H1 (cell line): ENCODE results near the gene CCL26. TPM values are rescaled to one million over a fixed set of nuclear protein-coding genes. Genes with fewer than 3 reads are reported as not detected.

Experiments used
- CTCF ChIA-PET: fragments of 300-600 bp; sonication (Branson Sonifier 250); formaldehyde crosslinking; loops from one replicate; lab custom pipeline; 2021; ENCODE audit not compliant: partially characterized antibody; lab: Charles Lee
- POLR2A ChIA-PET: fragments of 300-600 bp; sonication (Branson Sonifier 250); formaldehyde crosslinking; loops from one replicate; lab custom pipeline; 2021; ENCODE audit warnings: inconsistent platforms; ENCODE audit not compliant: partially characterized antibody; lab: Charles Lee
- DNase-seq, 2 experiments: peaks; one replicate each; pipeline versions ENCODE4 v3.0.0 to v3.0.0-alpha.2; 2010 to 2022; ENCODE audit warnings: low spot score in 2 of 2, low read depth in 1 of 2, mixed read lengths in 1 of 2
- FAIRE-seq: peaks from 2 replicates; lab custom pipeline; 2011; peaks lifted over from hg19 to GRCh38; lab: Jason Lieb, UNC
- H2AFZ ChIP-seq: 2 replicates; pipeline ENCODE4 v1.8.1; 2012; ENCODE audit warnings: low read length, inconsistent platforms
- H2AK5ac ChIP-seq: 2 replicates; pipeline ENCODE4 v1.6.1; 2013; ENCODE audit warnings: low read depth, low read length
- H2BK120ac ChIP-seq: replicated peaks from 2 replicates; pipeline ENCODE3; 2013; ENCODE audit warnings: low read depth, low read length, inconsistent platforms
- H2BK12ac ChIP-seq: 2 replicates; pipeline ENCODE4 v1.6.1; 2013; ENCODE audit warnings: low read depth, low read length
- H2BK15ac ChIP-seq: 2 replicates; pipeline ENCODE4 v1.6.1; 2013; ENCODE audit warnings: low read length
- H2BK20ac ChIP-seq: 2 replicates; pipeline ENCODE4 v1.6.1; 2013; ENCODE audit warnings: low read length
- H2BK5ac ChIP-seq: 2 replicates; pipeline ENCODE4 v1.6.1; 2013; ENCODE audit warnings: low read depth, low read length
- H3K14ac ChIP-seq: 2 replicates; pipeline ENCODE4 v1.6.1; 2013; ENCODE audit warnings: inconsistent platforms; ENCODE audit not compliant: insufficient read length
- H3K18ac ChIP-seq: 2 replicates; pipeline ENCODE4 v1.6.1; 2013; ENCODE audit warnings: low read length; ENCODE audit errors: extremely low read depth
- H3K23ac ChIP-seq: 2 replicates; pipeline ENCODE4 v1.6.1; 2013; ENCODE audit warnings: inconsistent platforms; ENCODE audit not compliant: insufficient read length
- H3K23me2 ChIP-seq: 2 replicates; pipeline ENCODE4 v1.6.1; 2013; ENCODE audit warnings: low read depth, low read length
- H3K27ac ChIP-seq: 2 replicates; pipeline ENCODE4 v1.6.1; 2011; ENCODE audit warnings: low read depth, low read length, inconsistent platforms
- H3K27me3 ChIP-seq, 4 experiments: replicated peaks in 1 of 4; 1 replicate in 1 of 4; 2 replicates in 3 of 4; pipeline versions ENCODE4 v1.6.1 to v1.8.1; 2011 to 2013; ENCODE audit warnings: low read length in 3 of 4, mild to moderate bottlenecking in 3 of 4, inconsistent platforms in 2 of 4, mixed read lengths in 2 of 4, moderate library complexity in 1 of 4; ENCODE audit not compliant: control insufficient read depth in 3 of 4, insufficient read depth in 3 of 4; ENCODE audit errors: extremely low read depth in 1 of 4
- H3K36me3 ChIP-seq, 4 experiments: 2 replicates each; pipeline versions ENCODE4 v1.6.1 to v1.8.1; 2011 to 2013; ENCODE audit warnings: mild to moderate bottlenecking in 4 of 4, low read length in 3 of 4, moderate library complexity in 2 of 4, control low read depth in 1 of 4, inconsistent platforms in 1 of 4; ENCODE audit not compliant: insufficient read depth in 4 of 4, control insufficient read depth in 2 of 4
- H3K4ac ChIP-seq: replicated peaks from 2 replicates; pipeline ENCODE3; 2013; ENCODE audit warnings: low read length, low read depth, mixed read lengths, inconsistent platforms; ENCODE audit not compliant: insufficient read length
- H3K4me1 ChIP-seq, 4 experiments: replicated peaks in 1 of 4; 1 replicate in 1 of 4; 2 replicates in 3 of 4; pipeline versions ENCODE4 v1.6.1 to v1.8.1; 2011 to 2013; ENCODE audit warnings: low read length in 3 of 4, inconsistent platforms in 2 of 4, mixed read lengths in 1 of 4; ENCODE audit not compliant: insufficient read depth in 4 of 4, control insufficient read depth in 3 of 4
- H3K4me2 ChIP-seq, 2 experiments: 2 replicates each; pipeline versions ENCODE4 v1.6.1 to v1.8.1; 2011 to 2013; ENCODE audit warnings: low read depth in 2 of 2, low read length in 2 of 2, control low read depth in 1 of 2, inconsistent platforms in 1 of 2, mild to moderate bottlenecking in 1 of 2; ENCODE audit not compliant: insufficient read depth in 1 of 2
- H3K4me3 ChIP-seq, 4 experiments: fragments of 200-600, 300-600 bp in 1 of 4; sonication (generic), shearing (Covaris generic), sonication (Bioruptor Twin) in 1 of 4; 2 replicates each; pipeline versions ENCODE4 v1.5.1 to v1.8.1; 2011 to 2016; ENCODE audit warnings: low read length in 4 of 4, low read depth in 3 of 4, control low read depth in 2 of 4, inconsistent platforms in 2 of 4, mild to moderate bottlenecking in 2 of 4, mixed read lengths in 1 of 4, moderate library complexity in 1 of 4; ENCODE audit not compliant: insufficient read depth in 2 of 4; ENCODE audit errors: extremely low read depth in 1 of 4
- H3K56ac ChIP-seq: replicated peaks from 2 replicates; pipeline ENCODE3; 2013; ENCODE audit warnings: low read depth, mild to moderate bottlenecking, mixed read lengths, low read length, inconsistent platforms; ENCODE audit not compliant: insufficient read length
- H3K79me1 ChIP-seq: 2 replicates; pipeline ENCODE4 v1.6.1; 2013; ENCODE audit warnings: low read depth, low read length, control low read depth
- H3K79me2 ChIP-seq, 2 experiments: 2 replicates each; pipeline versions ENCODE4 v1.6.1 to v1.8.1; 2012 to 2013; ENCODE audit warnings: low read length in 2 of 2, mild to moderate bottlenecking in 2 of 2, inconsistent platforms in 1 of 2; ENCODE audit not compliant: insufficient read depth in 2 of 2, control insufficient read depth in 1 of 2
- H3K9ac ChIP-seq, 4 experiments: replicated peaks in 1 of 4; 1 replicate in 1 of 4; 2 replicates in 3 of 4; pipeline versions ENCODE4 v1.6.1 to v1.8.1; 2011 to 2013; ENCODE audit warnings: low read depth in 3 of 4, low read length in 3 of 4, control low read depth in 2 of 4, mild to moderate bottlenecking in 2 of 4, moderate library complexity in 2 of 4, inconsistent platforms in 1 of 4; ENCODE audit errors: extremely low read depth in 1 of 4
- H3K9me3 ChIP-seq, 2 experiments: 2 replicates each; pipeline versions ENCODE4 v1.6.1 to v1.8.1; 2012 to 2013; ENCODE audit warnings: mild to moderate bottlenecking in 2 of 2, moderate library complexity in 2 of 2, control low read depth in 1 of 2, inconsistent platforms in 1 of 2, low read depth in 1 of 2, low read length in 1 of 2, mixed read lengths in 1 of 2; ENCODE audit not compliant: insufficient read depth in 2 of 2
- H4K20me1 ChIP-seq, 2 experiments: replicated peaks in 1 of 2; 2 replicates each; pipeline versions ENCODE3 to v1.8.1; 2011 to 2013; ENCODE audit warnings: inconsistent platforms in 2 of 2, low read length in 2 of 2, mild to moderate bottlenecking in 1 of 2; ENCODE audit not compliant: insufficient read depth in 2 of 2, control insufficient read depth in 1 of 2
- H4K5ac ChIP-seq: 2 replicates; pipeline ENCODE4 v1.6.1; 2013; ENCODE audit warnings: low read length, low read depth, mixed read lengths, inconsistent platforms; ENCODE audit not compliant: insufficient read length
- H4K8ac ChIP-seq: 2 replicates; pipeline ENCODE4 v1.8.0; 2013; ENCODE audit warnings: mild to moderate bottlenecking, moderate library complexity, low read length, inconsistent platforms; ENCODE audit not compliant: insufficient read depth; ENCODE audit errors: extremely low read depth
- H4K91ac ChIP-seq: replicated peaks from 2 replicates; pipeline ENCODE3; 2013; ENCODE audit warnings: low read length, mixed read lengths, inconsistent platforms; ENCODE audit not compliant: insufficient read length
- BCL11A ChIP-seq, 2 experiments: IDR thresholded peaks; one replicate each; pipeline ENCODE4 v1.6.1; 2011; ENCODE audit warnings: low read depth in 2 of 2, low read length in 2 of 2, mild to moderate bottlenecking in 2 of 2
- EP300 ChIP-seq, 2 experiments: IDR thresholded peaks; 1 replicate in 1 of 2; 2 replicates in 1 of 2; pipeline ENCODE4 v1.6.1; 2011 to 2012; ENCODE audit warnings: low read depth in 2 of 2, low read length in 2 of 2, mild to moderate bottlenecking in 2 of 2, borderline replicate concordance in 1 of 2, inconsistent platforms in 1 of 2, moderate library complexity in 1 of 2
- FOSL1 ChIP-seq: IDR thresholded peaks from 2 replicates; pipeline ENCODE4 v1.6.1; 2011; ENCODE audit warnings: mild to moderate bottlenecking, low read depth, low read length, moderate library complexity; ENCODE audit not compliant: insufficient read depth
- JUN ChIP-seq: IDR thresholded peaks from 2 replicates; pipeline ENCODE4 v1.6.1; 2011; ENCODE audit warnings: low read depth, mild to moderate bottlenecking, improper control_type of control experiment, low read length
- KDM1A ChIP-seq: fragments of 200-600, 300-600 bp; sonication (generic); IDR thresholded peaks from 2 replicates; pipeline ENCODE4 v1.7.1; 2016; ENCODE audit warnings: mild to moderate bottlenecking, low read length, borderline replicate concordance
- NRF1 ChIP-seq: IDR thresholded peaks from 2 replicates; pipeline ENCODE4 v1.6.1; 2011; ENCODE audit warnings: mild to moderate bottlenecking, low read depth, low read length, improper control_type of control experiment
- PHF8 ChIP-seq: fragments of 200-600 bp; sonication (generic); conservative IDR thresholded peaks from 2 replicates; pipeline ENCODE4 v1.7.1; 2012; ENCODE audit warnings: low read depth, mild to moderate bottlenecking, inconsistent platforms, low read length, moderate library complexity
- RNF2 ChIP-seq: fragments of 200-900, 300-1000 bp; sonication (generic); IDR thresholded peaks from 2 replicates; pipeline ENCODE4 v1.7.1; 2016; ENCODE audit warnings: borderline replicate concordance, low read depth, mild to moderate bottlenecking, antibody characterized with exemption, low read length; ENCODE audit not compliant: poor library complexity, severe bottlenecking; ENCODE audit errors: missing control alignments
- SP2 ChIP-seq: IDR thresholded peaks from 2 replicates; pipeline ENCODE4 v1.6.1; 2012; ENCODE audit warnings: mild to moderate bottlenecking, low read length, inconsistent platforms
- TAF7 ChIP-seq: optimal IDR thresholded peaks from 2 replicates; pipeline ENCODE3; 2011; ENCODE audit warnings: low read depth, mild to moderate bottlenecking, inconsistent platforms, low read length, moderate library complexity, borderline replicate concordance
- WGBS, 2 experiments: shearing (Covaris generic) in 1 of 2; methylation state at CpG; one replicate each; pipeline versions ENCODE4 v1.1.6 to v1.1.7; 2013 to 2015; ENCODE audit warnings: low lambda C conversion rate in 2 of 2, mixed read lengths in 2 of 2, inconsistent platforms in 1 of 2, low coverage in 1 of 2, missing lambda C conversion rate in 1 of 2; ENCODE audit not compliant: insufficient replicate concordance in 2 of 2, insufficient coverage in 1 of 2, insufficient read length in 1 of 2; ENCODE audit errors: extremely low coverage in 1 of 2, missing lambda C conversion rate in 1 of 2; 5-methylcytosine and 5-hydroxymethylcytosine counted together
- polyA plus RNA-seq, 7 experiments: library from polyadenylated mRNA; depleted of rRNA in 3 of 7; stranded (reverse) in 5 of 7; unstranded in 2 of 7; fragments of >200 nt in 5 of 7; fragments of 200-250 nt in 2 of 7; gene quantifications; 1 replicate in 5 of 7; 2 replicates in 1 of 7; 4 replicates in 1 of 7; pipeline versions ENCODE4 v1.2.1 to v1.2.3, GENCODE V29; 2011 to 2013; ENCODE audit warnings: missing spikeins in 2 of 7, mixed read lengths in 2 of 7
- total RNA-seq: library from RNA; stranded (reverse); fragmentation: NEBNext Ultra II Directional; extraction: Animal tissue kit (Norgen Biotek cat#: 25700); gene quantifications from 2 replicates; pipeline ENCODE4 v1.2.1, GENCODE V29; 2021
- TF ChIP-seq, protein P1 (sequence below): IDR thresholded peaks from 2 replicates; pipeline ENCODE4 v1.6.1; 2011; ENCODE audit warnings: low read depth, mild to moderate bottlenecking, low read length; ENCODE audit not compliant: insufficient read depth

The CCL26 gene
- total and polyA plus RNA-seq, 2 of the 8 experiments (the other 6 are each of a cell fraction or from before 2014, with no cell fraction given) = 8.7 to 14.9 TPM

DNA sequence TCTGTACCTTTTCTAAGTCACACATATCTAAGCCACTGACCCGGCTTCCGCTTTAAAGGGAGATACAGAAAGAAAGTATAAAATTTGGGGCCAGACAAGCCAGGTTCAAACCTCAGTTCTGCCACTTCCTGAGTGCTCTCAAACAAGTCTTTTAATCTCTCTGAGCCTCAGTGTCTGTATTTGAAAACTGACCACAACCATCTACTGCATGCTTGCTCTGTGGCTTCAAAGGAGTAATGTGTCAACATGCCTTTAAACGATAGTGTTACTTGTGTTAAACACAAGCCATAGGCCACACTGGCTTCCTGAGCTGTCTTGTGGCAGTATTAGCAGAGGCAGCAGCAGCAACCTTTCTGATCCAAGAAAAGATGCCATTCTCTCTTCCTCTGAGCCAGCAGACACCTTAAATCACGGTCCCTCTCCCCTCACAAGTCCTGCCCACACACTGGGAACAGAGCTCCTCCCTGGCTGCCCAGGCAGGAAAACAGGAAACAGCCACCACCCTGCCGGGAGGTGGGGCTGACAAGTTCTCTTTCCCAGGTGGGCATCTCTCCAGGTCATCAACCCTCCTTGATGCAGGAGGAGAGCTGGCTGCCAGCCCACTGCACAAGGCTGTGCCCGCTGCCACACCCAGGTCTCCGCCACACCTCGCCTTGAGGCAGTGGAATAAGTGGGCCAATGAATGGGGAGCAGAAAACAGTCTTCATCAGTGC lies 44.0 kb downstream of the CCL26 start:
- H3K9me3 ChIP-seq = no peaks in the 10 kb centered on the region
- CTCF ChIA-PET = interaction anchor here (0.6 to 2.0 kb wide), 5 partner anchors 9 to 29 kb away, joined by 3 to 5 read pairs (median 3); no protein-coding TSS in a partner anchor
- H3K27ac ChIP-seq = no peak overlapping the region
- no peak overlapping the region for H3K4ac ChIP-seq
- no peaks in the 10 kb centered on the region for H3K27me3 ChIP-seq
- no peak overlapping the region for H3K4me3 ChIP-seq
- H3K36me3 ChIP-seq = no peaks in the 10 kb centered on the region
- peak overlapping the region; percentile 28 for H3K56ac ChIP-seq
- no peaks in the 10 kb centered on the region for H3K79me2 ChIP-seq
- H2BK120ac ChIP-seq = peak overlapping the region; percentile 9
- FAIRE-seq (no peak), DNase-seq (peak in 1 of 2 experiments; percentile 55)
- no peak overlapping the region for H3K4me2 ChIP-seq
- no peaks in the 10 kb centered on the region for H4K20me1 ChIP-seq
- H4K91ac ChIP-seq = peak overlapping the region; percentile 26
- H3K23me2 ChIP-seq = no peaks in the 10 kb centered on the region
- H2AFZ ChIP-seq = no peak overlapping the region
- no peak overlapping the region for H3K14ac ChIP-seq
- no peaks in the 10 kb centered on the region for H3K79me1 ChIP-seq
- H2BK20ac ChIP-seq = no peak overlapping the region; the same call in 1 of the 2 replicates
- H3K9ac ChIP-seq = no peak overlapping the region
- peak overlapping the region; percentile 91 for H2BK12ac ChIP-seq
- H2AK5ac ChIP-seq = no peak overlapping the region
- no peak overlapping the region for H4K8ac ChIP-seq
- peak overlapping the region; percentile 10 for H4K5ac ChIP-seq
- no peak overlapping the region for H3K18ac ChIP-seq
- 84% methylated on average over 8 of the region's 8 CpGs; no CpG with 5 or more reads in 1 of the 2 experiments for WGBS, 2 experiments
- peak overlapping the region; percentile 36; the same call in 1 of the 2 replicates for H2BK5ac ChIP-seq
- POLR2A ChIA-PET = interaction anchor here (1.1 kb wide), 1 partner anchor 34 kb away, joined by 3 read pairs; no protein-coding TSS in a partner anchor
- H3K23ac ChIP-seq = no peak overlapping the region
- peak overlapping the region; percentile 83 for H2BK15ac ChIP-seq
- H3K4me1 ChIP-seq = peaks cover 3 to 12% (median 6%) of the 10 kb centered on the region in 4 experiments
- no peak for TF ChIP-seq EP300 (IDR thresholded peaks at IDR 0.05; ENCODE audit: borderline replicate concordance in 1 of 2, low read depth in 2 of 2, low read length in 2 of 2)
- no peak for TF ChIP-seq RNF2
- no peak for TF ChIP-seq BCL11A (IDR thresholded peaks at IDR 0.05; ENCODE audit: low read depth in 2 of 2, low read length in 2 of 2)
- no peak for TF ChIP-seq PHF8
- no peak for TF ChIP-seq TAF7
- TF ChIP-seq JUN = no peak
- TF ChIP-seq SP2 = no peak
- TF ChIP-seq, protein P1, sequence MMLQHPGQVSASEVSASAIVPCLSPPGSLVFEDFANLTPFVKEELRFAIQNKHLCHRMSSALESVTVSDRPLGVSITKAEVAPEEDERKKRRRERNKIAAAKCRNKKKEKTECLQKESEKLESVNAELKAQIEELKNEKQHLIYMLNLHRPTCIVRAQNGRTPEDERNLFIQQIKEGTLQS = no peak
- TF ChIP-seq KDM1A = no peak
- TF ChIP-seq NRF1 = no peak
- no peak for TF ChIP-seq FOSL1
